ENCODE results near the gene MIF4GD.

DNA sequence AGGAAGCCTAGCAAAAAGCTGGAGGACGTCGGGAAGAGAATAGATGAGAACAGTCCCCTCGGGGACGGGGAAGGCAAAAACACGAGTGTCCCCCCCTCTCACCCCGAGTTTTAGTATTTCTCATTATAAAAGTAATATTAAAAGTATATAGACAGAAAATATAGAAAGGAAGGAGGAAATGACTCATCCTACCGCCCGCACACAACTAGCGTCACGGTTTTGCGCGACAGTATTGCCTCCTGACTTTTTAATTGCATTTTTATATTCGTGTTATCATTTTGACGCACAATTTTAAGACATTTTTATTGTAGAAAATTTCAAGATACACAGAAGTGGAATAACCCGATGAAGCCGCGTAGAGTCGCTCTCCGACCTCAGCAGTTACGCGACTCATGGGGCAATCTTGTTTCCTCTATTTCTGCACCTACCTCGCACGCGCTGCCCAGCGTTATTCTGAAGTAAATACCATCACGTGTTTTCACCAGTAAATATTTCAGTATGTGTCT lies 18.9 kb upstream of the MIF4GD start:
- TF ChIP-seq RFX5 (IDR thresholded peaks at IDR 0.05) = no peak
- TF ChIP-seq HDAC2 (IDR thresholded peaks at IDR 0.05) = 0 out of 2 replicates have a peak, but pooled peaks have one; percentile 20
